ENCODE measurements around the gene SLAIN1.

- TF ChIP-seq CTCF (IDR thresholded peaks at IDR 0.05) (no peak), POLR2A (IDR thresholded peaks at IDR 0.05) (no peak)
These were observed 4.6 kb upstream of the SLAIN1 start for GRCh38 chr13:77692746-77693448.
